22Rv1 (cell line): ENCODE data around the gene DDX60.

Experiments used
- CTCF ChIP-seq: fragments of 450-650 bp; IDR thresholded peaks from 2 replicates; pipeline ENCODE4 v1.5.1; 2017; ENCODE audit warnings: mild to moderate bottlenecking
- ZFX ChIP-seq: fragments of 450-650 bp; IDR thresholded peaks from 2 replicates; pipeline ENCODE4 v1.6.1; 2017; ENCODE audit warnings: antibody characterized with exemption, borderline replicate concordance

- TF ChIP-seq CTCF = peak; percentile 78
- TF ChIP-seq ZFX = no peak
These were observed 134.6 kb downstream of the DDX60 start for GRCh38 chr4:168183717-168184571.
